K562 (cell line): ENCODE data around the gene ARID4B. TPM values are rescaled to one million over a fixed set of nuclear protein-coding genes. Genes with fewer than 3 reads are reported as not detected.
A peak's percentile ranks its signal among the peaks of the same experiment; 100 is the strongest.

Source experiments
- ATAC-seq: fragments of 200-7000 bp; cut with Tn5 transposase; 3 replicates; pipeline ENCODE4 v1.9.1; 2020; ENCODE audit warnings: moderate library complexity
- BruUV-seq: library from RNA; stranded (reverse); fragments of 400-500 nt; replicated peaks from 2 replicates; lab custom pipeline; 2021; lab: Mats Ljungman, UMichigan
- CTCF ChIA-PET: fragments of 300-600 bp; formaldehyde crosslinking; extraction: SDS; loops from one replicate; lab custom pipeline; 2021; ENCODE audit warnings: low intra/inter-chr PET ratio; lab: Yijun Ruan, JAX
- POLR2A ChIA-PET: fragments of 300-600, 350-650 bp; sonication (Branson Sonifier 250); formaldehyde crosslinking; extraction: SDS; loops from one replicate; lab custom pipeline; 2021; ENCODE audit warnings: antibody characterized with exemption, inconsistent platforms; lab: Yijun Ruan, JAX
- DNase-seq, 4 experiments: peaks; one replicate each; pipeline versions ENCODE4 v3.0.0 to v3.0.0-alpha.2; 2011 to 2018; ENCODE audit warnings: low spot score in 3 of 4, mixed read lengths in 3 of 4; ENCODE audit errors: extremely low read depth in 1 of 4
- FAIRE-seq: peaks from 2 replicates; lab custom pipeline; 2011; peaks lifted over from hg19 to GRCh38; lab: Jason Lieb, UNC
- H2AFZ ChIP-seq: 2 replicates; pipeline ENCODE4 v1.6.0; 2011; ENCODE audit warnings: low read depth, low read length, control low read depth, inconsistent platforms
- H3K27ac ChIP-seq: fragments of 200-600 bp; 3 replicates; pipeline ENCODE4 v1.8.0; 2011; ENCODE audit warnings: low read depth, mild to moderate bottlenecking, control low read depth, inconsistent platforms, low read length, moderate library complexity, mixed read lengths; ENCODE audit errors: extremely low read depth
- H3K27me3 ChIP-seq, 2 experiments: fragments of 300-600 bp in 1 of 2; 2 replicates in 1 of 2; 3 replicates in 1 of 2; pipeline versions ENCODE4 v1.6.0 to v1.8.0; 2011; ENCODE audit warnings: inconsistent platforms in 2 of 2, low read length in 2 of 2, mild to moderate bottlenecking in 1 of 2, mixed read lengths in 1 of 2, moderate library complexity in 1 of 2; ENCODE audit not compliant: control insufficient read depth in 2 of 2, insufficient read depth in 2 of 2
- H3K36me3 ChIP-seq: fragments of 300-600 bp; 3 replicates; pipeline ENCODE4 v1.8.0; 2011; ENCODE audit warnings: mild to moderate bottlenecking, low read length, inconsistent platforms; ENCODE audit not compliant: control insufficient read depth, insufficient read depth
- H3K4me1 ChIP-seq, 2 experiments: fragments of 200-600 bp in 1 of 2; replicated peaks in 1 of 2; 2 replicates in 1 of 2; 3 replicates in 1 of 2; pipeline versions ENCODE4 v1.5.1 to v1.8.0; 2011; ENCODE audit warnings: inconsistent platforms in 2 of 2, low read length in 2 of 2, mild to moderate bottlenecking in 1 of 2, mixed read lengths in 1 of 2, moderate library complexity in 1 of 2; ENCODE audit not compliant: control insufficient read depth in 2 of 2, insufficient read depth in 2 of 2
- H3K4me2 ChIP-seq: 2 replicates; pipeline ENCODE4 v1.6.1; 2011; ENCODE audit warnings: low read length, control low read depth, inconsistent platforms, mixed read lengths; ENCODE audit not compliant: insufficient read depth
- H3K4me3 ChIP-seq: fragments of 200-600 bp; sonication (generic), shearing (Covaris generic); 2 replicates; pipeline ENCODE4 v1.5.1; 2016; ENCODE audit warnings: control low read depth, inconsistent platforms
- H3K79me2 ChIP-seq: fragments of 200-600 bp; 3 replicates; pipeline ENCODE4 v1.8.0; 2011; ENCODE audit warnings: low read length, inconsistent platforms; ENCODE audit not compliant: control insufficient read depth, insufficient read depth
- H3K9ac ChIP-seq, 2 experiments: 2 replicates each; pipeline versions ENCODE4 v1.6.0 to v1.6.1; 2011; ENCODE audit warnings: low read depth in 2 of 2, low read length in 2 of 2, control low read depth in 1 of 2, inconsistent platforms in 1 of 2, mild to moderate bottlenecking in 1 of 2, mixed read lengths in 1 of 2; ENCODE audit not compliant: insufficient read depth in 1 of 2
- H3K9me1 ChIP-seq: one replicate; pipeline ENCODE4 v1.6.0; 2011; ENCODE audit warnings: inconsistent platforms, mild to moderate bottlenecking, low read length, moderate library complexity; ENCODE audit not compliant: control insufficient read depth, insufficient read depth
- H3K9me3 ChIP-seq: replicated peaks from 2 replicates; pipeline ENCODE4 v1.5.1; 2011; ENCODE audit warnings: low read depth, low read length, inconsistent platforms; ENCODE audit not compliant: control insufficient read depth, insufficient read depth
- H4K20me1 ChIP-seq: replicated peaks from 2 replicates; pipeline ENCODE4 v1.6.1; 2011; ENCODE audit warnings: low read length, inconsistent platforms, mixed read lengths; ENCODE audit not compliant: control insufficient read depth, insufficient read depth
- CREB5 ChIP-seq: fragments of 250-450 bp; sonication (Bioruptor Pico); IDR thresholded peaks from 2 replicates; pipeline ENCODE4 v1.5.0; 2020; ENCODE audit warnings: mild to moderate bottlenecking
- CTCF ChIP-seq, 3 experiments: IDR thresholded peaks in 2 of 3; conservative IDR thresholded peaks in 1 of 3; 2 replicates each; pipeline ENCODE4 v1.5.1; 2011 to 2012; ENCODE audit warnings: low read length in 3 of 3, mild to moderate bottlenecking in 3 of 3, control low read depth in 2 of 3, improper control_type of control experiment in 1 of 3, inconsistent platforms in 1 of 3, low read depth in 1 of 3, mixed read lengths in 1 of 3, moderate library complexity in 1 of 3; ENCODE audit not compliant: insufficient read depth in 2 of 3
- HDAC1 ChIP-seq, 2 experiments: fragments of 450-650 bp; IDR thresholded peaks; 2 replicates each; pipeline ENCODE4 v1.6.1; 2016 to 2017; ENCODE audit warnings: inconsistent platforms in 1 of 2, mild to moderate bottlenecking in 1 of 2, moderate library complexity in 1 of 2
- MNT ChIP-seq, 2 experiments: fragments of 450-650 bp; conservative IDR thresholded peaks; 2 replicates each; pipeline ENCODE4 v1.6.1; 2017; ENCODE audit warnings: mild to moderate bottlenecking in 2 of 2, moderate library complexity in 2 of 2
- WGBS: fragments of 100-300 bp; shearing (Covaris generic); methylation state at CpG from one replicate; pipeline ENCODE4 v1.1.6; 2016; ENCODE audit warnings: low coverage, mixed read lengths; ENCODE audit not compliant: insufficient coverage; ENCODE audit errors: missing lambda C conversion rate; 5-methylcytosine and 5-hydroxymethylcytosine counted together
- in situ Hi-C: fragments of 300-500 bp; cut with MboI; formaldehyde crosslinking; loops from 4 replicates; pipeline ENCODE4 v1.15.0; 2018; ENCODE audit warnings: inconsistent platforms, mixed read lengths
- intact Hi-C: fragments of 100-400 bp; cut with micrococcal nuclease; formaldehyde crosslinking; loops from 2 replicates; pipeline ENCODE4 v1.14.2; 2022
- polyA plus RNA-seq, 8 experiments: library from polyadenylated mRNA; depleted of rRNA in 4 of 8; stranded (reverse) in 5 of 8; unstranded in 3 of 8; fragments of >200 nt; fragmentation: Nextera tagmentation in 2 of 8; fragmentation: Illumina TruSeq in 1 of 8; extraction: Ambion mirVana in 2 of 8; extraction: Trizol in 1 of 8; gene quantifications; 2 replicates each; pipeline versions ENCODE4 v1.2.1 to v1.2.3, GENCODE V29; 2011 to 2014; ENCODE audit warnings: inconsistent platforms in 1 of 8, missing spikeins in 1 of 8
- total RNA-seq, 7 experiments: library from RNA; depleted of rRNA in 6 of 7; stranded (reverse); fragments of >200 nt in 6 of 7; fragmentation: Illumina TruSeq in 2 of 7; extraction: Trizol in 2 of 7; gene quantifications; 2 replicates each; pipeline versions ENCODE4 v1.2.1 to v1.2.3, GENCODE V29; 2011 to 2021; ENCODE audit warnings: low replicate concordance in 1 of 7

Gene ARID4B
- total and polyA plus RNA-seq, 9 of the 15 experiments (the other 6 are each of a cell fraction or from before 2014, with no cell fraction given), result 8.4 to 38.9 (median 18.5) TPM

GRCh38 chr1:235317168-235317567, 10.8 kb downstream of the ARID4B start (continued):
- TF ChIP-seq HDAC1 (IDR thresholded peaks at IDR 0.05), result no peak

- CTCF ChIA-PET, result no interaction called here
- 97% methylated on average over 4 of the region's 4 CpGs for WGBS
- DNase-seq, result no peak
- peaks cover 34% of the 10 kb centered on the region for H3K36me3 ChIP-seq
- peak; percentile 67 for ATAC-seq
- H3K4me2 ChIP-seq, result no peak overlapping the region
- H2AFZ ChIP-seq, result no peak overlapping the region
- peaks cover 95% of the 10 kb centered on the region for H3K79me2 ChIP-seq
- no peak overlapping the region for H3K9ac ChIP-seq
- TF ChIP-seq MNT (conservative IDR thresholded peaks at IDR 0.05) (0 out of 4 replicates have a peak, but pooled peaks of 1 of the 2 experiments have one; percentile 4), CREB5 (no peak), CTCF (IDR thresholded peaks at IDR 0.05 in 2 of 3, conservative IDR thresholded peaks at IDR 0.05 in 1 of 3; ENCODE audit: insufficient read depth in 2 of 3, low read depth in 1 of 3, low read length in 3 of 3) (peak; percentile 8 to 18 (median 16); a peak in 3 of 6 replicates)
- TF ChIP-seq, all 486 proteins: peak for 2
- Histone ChIP-seq H3K27ac (no peak overlapping the region), H4K20me1 (no peaks in the 10 kb centered on the region; the same call in 1 of the 2 replicates), H3K4me1 (peaks cover 0 to under 1% of the 10 kb centered on the region in 2 experiments; a peak in 2 of 5 replicates), H3K4me3 (no peak overlapping the region), H3K27me3 (no peaks in the 10 kb centered on the region), H3K9me3 (no peaks in the 10 kb centered on the region), H3K9me1 (no peaks in the 10 kb centered on the region)
- BruUV-seq, result no TSS peak
- in situ Hi-C loops, result no loop called here
- FAIRE-seq, result no peak
- intact Hi-C loops, result no loop called here
- POLR2A ChIA-PET, result interaction anchor here (0.9 to 7.3 kb wide), 3 partner anchors 11 to 25 kb away, joined by 5 to 38 read pairs (median 5); partner anchors contain the start of genes ARID4B and GGPS1
Observed at GRCh38 chr1:235315735-235316134, 12.2 kb downstream of the ARID4B start.
